NCI-H1694 treated with DMSO at 0.1 percent for 48 hours (cell line): Measurements from ENCODE around the gene UGT1A9.
A peak's percentile ranks its signal among the peaks of the same experiment; 100 is the strongest.

ENCODE experiments used
- DNase-seq: peaks from one replicate; lab custom pipeline; 2025; lab: John Stamatoyannopoulos, UW

The UGT1A9 gene

DNA sequence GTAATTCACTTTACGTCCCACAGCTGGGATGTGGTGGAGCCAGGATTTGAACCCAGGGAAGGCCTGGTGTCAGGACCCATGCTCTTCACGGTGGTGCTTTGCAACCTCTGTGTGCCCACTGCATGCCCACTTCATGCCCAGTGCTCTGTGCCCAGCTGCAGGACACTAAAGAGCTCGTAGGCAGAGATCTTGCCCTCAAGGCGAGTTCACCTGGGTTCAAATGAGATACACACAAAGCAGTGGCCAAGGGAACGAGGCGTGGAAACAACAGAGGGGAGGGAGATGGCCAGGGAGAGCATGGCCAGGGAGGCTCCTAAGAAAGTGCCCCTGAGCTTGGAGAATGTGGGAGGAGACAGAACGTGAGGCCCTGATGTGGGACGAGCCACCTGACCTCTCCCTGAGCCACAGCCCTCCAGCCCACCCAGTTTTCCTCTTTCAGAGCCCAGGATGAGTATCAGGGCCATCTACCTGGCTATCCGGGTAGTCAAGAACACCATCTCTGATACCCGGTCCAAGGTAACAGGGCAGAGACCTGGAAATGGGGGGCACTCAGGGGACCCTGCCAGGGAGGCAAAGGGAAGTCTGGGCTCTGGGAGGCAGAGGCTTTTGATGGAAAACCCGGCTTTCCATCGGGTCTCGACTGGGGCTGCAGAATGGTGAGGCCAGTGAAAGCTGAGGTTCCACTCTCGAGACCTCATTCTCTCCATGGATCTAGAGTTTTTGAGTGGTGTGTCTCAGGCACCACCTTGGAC, 126.8 kb downstream of the UGT1A9 start:
- no peak for DNase-seq

DNA sequence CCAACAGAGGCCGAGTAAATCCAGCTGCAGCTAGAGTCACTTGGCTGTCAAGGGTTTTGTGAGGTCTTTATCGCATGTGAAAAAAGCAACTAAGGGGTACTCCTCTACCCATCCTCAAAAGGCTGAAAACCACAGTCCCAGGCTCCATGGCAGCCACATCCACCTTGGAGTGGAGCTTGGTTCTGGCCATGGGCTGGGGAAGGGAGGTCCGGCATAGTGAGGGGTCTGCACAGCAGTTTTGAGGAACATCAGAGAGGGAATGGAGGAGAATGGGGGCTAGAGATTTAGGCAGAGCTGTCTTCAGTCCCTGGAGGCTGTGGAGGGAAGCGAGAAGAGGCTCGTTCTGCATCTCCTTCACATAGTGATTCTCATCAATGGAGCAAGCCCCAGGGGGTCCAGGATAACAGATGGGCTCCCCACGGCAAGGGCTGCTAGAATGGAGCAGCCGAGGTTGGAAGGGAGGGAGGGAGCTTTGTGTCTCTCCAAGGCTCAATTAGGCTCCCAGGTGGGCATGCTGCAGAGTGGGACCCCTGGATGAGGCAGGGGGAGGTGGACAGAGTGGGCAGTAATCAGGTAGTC, 127.5 kb downstream of the UGT1A9 start:
- DNase-seq: no peak

DNA sequence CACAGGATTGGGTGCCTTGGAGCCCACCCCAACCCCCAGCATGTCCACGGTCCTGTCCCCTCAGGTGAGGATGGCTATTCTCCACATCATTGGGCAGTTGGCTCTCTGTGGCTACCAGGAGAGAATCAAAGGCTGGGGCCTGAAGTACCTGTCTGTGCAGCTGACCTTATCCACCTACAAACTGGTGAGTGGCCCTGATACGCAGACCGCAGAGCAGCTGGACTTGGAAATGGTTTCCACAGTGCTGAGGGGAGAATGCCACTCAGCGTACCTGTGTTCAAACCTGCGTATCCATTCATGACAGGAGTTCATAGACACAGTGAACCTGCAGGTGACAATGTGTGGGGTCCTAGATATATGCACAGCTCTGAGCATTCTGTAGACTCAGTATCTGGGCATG, 128.0 kb downstream of the UGT1A9 start:
- no peak for DNase-seq

DNA sequence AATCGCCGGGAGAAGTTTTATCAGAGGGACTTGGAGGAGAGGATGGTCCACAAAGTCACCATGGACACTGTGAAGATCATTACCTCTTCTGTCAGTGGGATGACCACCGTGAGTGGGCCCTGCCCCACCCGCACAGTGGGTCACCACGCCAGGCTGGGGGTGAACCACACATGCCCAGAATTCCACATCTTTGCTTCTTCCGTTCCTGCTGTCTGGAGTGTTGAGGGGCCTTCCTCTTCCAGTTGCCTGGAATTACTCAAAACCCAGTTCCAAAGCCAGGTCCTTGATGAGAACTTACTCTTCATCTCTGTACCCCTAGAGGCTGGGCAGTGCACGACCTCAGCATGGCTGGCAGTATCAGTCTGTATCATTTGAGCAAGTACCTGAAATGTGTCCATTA, 128.5 kb downstream of the UGT1A9 start:
- DNase-seq: no peak

DNA sequence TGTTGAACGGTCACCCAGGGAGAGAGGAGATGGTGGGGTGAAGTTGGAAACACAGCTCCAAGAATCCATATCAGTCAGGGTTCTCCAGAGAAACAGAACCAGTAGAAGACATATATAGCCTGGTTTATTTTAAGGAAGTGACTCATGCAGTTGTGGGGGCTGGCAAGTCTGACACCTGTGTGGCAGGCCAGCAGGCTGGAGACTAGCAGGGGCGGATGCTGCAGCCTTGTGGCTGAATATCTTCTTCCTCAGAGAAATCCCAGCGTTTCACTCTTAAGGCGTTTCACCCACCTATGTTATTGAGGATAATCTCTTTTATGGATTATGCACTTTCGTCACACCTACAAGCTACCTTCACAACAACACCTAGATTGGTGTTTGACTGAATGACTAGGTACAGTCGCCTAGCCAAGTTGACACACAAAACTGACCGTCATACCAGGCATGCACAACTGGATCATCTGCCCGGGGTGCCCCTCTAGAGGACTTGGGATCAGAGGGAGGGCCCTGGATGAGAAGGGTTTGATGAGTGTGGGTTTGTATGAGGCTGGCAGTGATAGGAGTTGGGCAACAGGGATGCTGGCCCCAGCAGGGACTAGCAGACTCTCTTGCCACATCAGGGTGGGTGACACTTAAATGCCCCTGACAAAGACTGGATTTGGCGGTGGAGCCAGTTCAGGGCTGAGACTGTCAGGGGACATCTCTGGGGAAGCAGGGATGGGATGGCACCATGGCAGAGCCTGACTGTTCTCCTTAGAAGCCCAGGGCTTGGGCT, 129.8 kb downstream of the UGT1A9 start:
- no peak for DNase-seq

DNA sequence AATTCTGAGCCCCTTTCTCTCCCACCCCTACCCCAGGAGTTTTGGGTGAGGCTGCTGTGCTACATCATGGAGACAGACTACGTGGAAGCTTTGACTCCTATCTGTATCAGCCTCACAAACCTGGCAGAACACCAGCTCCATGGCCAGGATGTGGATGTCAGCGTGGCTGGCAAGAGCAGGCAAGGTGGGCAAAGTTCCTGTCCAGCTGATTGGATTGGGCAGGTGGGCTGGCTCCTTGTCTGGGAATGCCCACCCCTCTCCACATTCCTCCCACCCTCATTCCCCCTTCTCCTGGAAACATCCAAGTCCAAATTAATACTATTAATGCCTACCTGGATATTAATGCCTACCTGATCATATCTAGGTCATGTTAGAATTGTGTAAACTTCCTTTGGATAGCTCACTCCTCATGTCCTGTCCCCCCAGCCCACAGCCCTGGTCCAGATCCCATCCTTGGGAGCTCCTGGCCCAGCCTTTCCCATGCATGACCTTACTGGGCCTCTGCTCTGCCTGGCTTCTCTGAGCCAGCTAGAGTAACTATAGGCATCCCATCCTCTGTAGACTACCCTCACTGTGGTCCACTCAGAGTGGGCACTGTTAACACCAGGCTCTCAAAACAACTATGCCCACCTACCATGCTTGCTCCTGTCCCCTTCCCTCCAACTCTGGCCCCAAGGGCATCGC, 130.6 kb downstream of the UGT1A9 start:
- DNase-seq: no peak

DNA sequence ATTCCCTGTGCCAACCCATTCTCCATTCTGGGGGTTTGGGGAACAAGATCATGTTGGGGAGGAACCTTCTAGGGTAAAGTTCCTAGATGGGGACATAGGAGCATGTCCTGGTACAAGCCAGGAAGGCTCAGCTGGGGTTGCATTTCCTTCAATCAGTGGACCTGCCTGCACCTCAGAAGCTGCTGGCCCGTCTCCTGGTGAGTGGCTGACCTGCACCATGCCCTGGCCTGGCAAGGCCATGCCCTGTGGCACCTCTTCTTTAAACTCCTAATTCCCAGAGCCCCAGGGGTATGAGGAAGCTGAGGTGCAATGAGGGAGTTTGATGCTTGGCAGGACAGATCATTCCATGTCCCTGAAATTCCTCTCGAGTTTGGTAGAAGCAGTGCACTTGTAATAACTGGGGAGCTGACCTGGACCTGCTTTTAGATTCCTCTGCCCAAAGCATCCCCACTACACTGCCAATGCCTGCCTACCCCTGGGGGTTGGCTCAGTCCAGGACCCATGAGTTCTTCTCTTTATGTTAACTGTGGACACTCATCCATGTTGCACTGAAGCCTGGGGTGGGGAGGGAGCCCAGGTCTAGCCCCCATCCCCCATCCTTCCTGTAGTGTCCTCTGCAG, 131.7 kb downstream of the UGT1A9 start:
- DNase-seq: no peak

DNA sequence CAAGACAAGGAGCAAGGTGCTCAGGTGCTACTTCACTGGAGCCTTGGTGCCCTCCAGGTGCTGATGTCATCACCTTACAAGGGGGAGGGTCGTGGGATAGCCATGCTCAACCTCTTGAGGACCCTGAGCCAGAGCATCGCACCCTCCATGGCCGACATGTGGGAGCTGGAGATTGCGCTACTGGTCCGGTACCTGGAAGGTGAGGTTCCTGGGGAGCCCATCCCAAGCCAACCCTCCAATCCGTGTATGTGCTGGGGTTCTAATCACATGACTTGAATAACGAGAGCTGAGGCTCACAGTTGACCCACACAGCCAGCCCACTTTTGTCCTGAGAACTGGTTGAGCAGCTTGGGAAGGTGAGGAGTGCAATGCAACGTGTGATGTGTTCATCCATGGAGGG, 132.3 kb downstream of the UGT1A9 start:
- no peak for DNase-seq

DNA sequence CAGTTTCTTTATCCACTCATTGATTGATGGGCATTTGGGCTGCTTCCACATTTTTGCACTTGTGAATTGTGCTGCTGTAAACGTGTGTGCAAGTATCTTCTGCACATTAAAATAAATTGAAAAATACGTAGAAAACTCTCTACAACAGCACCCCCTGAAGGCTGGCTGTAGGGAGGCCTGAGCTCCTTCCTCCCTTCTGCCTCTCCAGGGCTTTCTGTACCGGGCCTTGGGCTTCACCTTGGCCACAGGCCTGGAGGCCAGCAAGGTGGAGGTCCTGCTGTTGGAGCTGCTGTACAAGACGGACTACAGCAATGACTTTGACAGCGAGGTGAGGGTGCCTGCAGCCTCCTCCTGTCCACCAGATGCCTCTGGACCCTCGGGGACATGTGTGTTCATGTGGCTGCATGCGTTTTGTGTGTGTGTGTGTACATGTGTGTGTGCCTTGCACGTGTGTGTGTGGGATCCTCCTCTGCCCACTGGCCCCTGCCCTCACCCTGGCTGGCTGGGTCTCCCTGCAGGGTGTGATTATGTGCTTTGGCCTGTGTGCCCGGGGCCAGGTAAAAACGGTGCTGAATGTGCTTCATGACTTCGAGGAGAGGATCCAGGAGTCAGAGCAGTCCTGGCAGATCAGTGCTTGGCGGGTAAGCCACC, 135.6 kb downstream of the UGT1A9 start:
- no peak for DNase-seq

DNA sequence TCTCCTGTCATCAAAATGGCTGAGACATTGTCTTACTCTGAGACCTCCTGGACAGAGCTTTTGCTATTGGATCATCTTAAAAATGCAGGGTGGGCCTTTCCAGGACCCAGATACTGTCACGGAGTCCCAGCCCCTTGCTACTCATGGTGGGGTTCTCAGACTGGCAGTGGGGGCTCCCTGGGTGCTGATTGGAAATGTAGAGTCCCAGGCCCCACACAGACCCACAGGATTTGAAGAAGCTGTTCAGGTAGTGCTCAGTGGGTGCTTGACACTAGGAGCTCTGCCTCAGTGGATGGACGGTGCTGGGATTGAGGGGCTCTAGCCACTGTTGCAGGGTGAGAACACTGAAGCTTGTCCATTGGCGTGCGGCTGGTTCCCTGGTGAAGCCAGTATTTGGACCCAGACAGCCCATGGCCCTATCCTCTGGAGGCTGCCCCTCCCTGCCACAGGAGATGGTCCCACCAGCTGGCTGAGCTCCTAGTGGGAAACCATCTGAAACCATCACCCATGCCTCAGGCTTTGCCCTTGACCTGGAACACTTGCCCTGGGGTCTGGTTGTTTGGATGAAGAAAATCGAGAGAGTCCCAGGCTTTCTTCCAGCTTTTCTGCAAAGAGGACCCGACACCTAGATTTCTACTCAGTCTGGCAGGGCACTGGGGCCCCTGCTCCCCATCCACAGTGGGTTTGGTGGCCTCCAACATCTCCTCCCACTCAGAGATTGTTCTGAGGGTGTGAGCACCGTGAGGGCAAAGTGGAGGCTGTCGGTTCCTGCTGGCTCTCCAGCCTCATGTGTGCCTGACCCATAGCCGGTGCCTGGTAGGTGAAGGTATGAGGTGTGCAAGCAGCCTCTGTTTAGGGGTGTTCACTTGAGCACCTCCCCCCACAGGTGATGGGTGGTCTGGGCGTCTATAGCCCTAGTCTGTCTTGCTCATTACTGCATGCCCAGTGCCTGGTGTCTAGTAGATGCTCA, 136.6 kb downstream of the UGT1A9 start:
- DNase-seq: no peak

DNA sequence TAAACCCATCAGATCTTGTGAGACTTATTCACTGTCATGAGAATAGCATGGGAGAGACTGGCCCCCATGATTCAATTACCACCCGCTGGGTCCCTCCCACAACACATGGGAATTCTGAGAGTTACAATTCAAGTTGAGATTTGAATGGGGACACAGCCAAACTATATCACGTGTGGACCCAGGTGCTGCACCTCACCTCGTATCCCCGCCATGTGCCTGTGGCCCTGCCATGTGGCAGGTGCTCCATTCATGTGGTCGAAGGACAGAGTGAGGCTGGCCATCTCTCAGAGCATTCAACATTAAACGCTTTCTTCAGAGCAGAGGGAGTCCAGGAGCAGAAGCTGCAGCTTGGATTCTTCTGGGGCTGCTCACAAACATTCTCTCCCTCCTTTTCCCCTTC, 138.7 kb downstream of the UGT1A9 start:
- DNase-seq: no peak

DNA sequence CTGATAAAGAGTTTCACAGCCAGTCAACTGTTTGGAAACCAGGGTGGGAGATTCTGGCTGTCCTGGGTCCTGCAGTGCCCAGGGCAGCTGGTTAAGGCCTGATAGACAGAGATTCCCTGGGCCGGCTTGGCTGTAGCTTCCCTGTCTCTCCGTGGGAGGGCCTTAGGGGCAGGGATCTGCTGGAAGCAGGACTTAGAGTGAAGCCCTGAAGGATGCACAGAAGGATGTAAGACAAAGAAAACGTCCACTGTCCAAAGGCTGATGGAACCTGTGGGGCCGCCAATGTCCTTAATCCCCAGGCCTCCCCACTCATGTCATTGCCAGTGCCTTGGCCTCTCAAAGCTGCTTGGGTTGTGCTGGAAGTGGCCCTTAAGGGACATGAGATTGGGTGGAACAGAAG, 139.4 kb downstream of the UGT1A9 start:
- DNase-seq: no peak

DNA sequence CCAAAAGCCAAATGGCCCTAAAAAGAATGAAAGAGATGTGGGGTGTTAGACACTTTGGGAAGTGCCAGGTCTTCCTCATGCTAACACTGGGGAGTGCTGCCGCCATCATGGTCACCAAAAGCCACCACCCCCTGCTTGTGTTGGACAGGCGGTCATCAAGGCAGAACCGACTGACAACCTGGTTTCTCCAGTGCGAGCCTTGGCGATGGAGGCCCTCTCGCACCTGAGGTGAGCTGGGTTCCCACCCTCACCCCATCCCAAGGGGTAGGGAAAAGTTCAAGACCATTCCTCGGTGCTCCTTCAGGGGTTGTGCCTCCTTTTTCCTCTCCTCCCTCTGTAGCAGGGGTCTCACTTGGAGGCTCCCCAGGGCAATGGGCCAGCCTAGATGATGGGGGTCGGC, 140.0 kb downstream of the UGT1A9 start:
- DNase-seq: no peak

DNA sequence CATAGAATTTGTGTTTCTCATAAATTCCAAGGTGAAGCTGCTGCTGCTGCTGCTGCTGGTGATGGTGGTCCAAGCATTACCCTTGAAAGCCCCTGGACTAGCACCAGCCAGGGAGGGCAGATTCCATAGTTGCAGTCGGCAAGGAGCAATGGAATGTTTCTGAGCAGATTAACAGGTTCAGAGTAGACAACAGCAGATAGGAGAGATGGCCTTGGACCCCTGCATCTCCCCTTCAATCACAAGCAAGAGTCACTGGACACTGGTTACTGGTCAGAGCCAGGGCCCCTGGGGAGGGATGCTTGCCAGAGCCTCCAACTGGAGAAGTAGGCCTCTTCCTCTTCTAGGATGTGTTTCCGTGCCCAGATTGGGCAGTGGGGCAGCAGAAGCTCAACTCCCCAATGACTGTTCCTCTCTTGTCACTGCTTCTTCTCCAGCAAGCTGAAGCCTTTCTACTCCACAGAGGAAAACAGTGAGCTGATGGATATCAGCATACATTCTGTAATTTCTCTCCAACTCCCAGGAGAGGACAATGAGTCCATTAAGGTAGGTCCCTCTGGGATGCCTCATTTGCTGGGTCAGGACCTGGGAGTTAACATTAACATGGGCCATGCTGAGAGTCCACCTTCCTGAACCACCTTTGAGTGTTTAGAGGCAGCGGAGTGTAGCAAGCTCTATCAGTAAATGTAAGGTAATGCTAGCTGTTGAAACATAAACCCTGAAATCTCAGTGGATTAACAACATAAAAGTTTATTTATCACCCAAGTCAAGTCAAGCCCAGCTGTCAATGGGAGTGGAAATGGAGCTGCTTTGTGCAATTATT, 141.7 kb downstream of the UGT1A9 start:
- DNase-seq: no peak

DNA sequence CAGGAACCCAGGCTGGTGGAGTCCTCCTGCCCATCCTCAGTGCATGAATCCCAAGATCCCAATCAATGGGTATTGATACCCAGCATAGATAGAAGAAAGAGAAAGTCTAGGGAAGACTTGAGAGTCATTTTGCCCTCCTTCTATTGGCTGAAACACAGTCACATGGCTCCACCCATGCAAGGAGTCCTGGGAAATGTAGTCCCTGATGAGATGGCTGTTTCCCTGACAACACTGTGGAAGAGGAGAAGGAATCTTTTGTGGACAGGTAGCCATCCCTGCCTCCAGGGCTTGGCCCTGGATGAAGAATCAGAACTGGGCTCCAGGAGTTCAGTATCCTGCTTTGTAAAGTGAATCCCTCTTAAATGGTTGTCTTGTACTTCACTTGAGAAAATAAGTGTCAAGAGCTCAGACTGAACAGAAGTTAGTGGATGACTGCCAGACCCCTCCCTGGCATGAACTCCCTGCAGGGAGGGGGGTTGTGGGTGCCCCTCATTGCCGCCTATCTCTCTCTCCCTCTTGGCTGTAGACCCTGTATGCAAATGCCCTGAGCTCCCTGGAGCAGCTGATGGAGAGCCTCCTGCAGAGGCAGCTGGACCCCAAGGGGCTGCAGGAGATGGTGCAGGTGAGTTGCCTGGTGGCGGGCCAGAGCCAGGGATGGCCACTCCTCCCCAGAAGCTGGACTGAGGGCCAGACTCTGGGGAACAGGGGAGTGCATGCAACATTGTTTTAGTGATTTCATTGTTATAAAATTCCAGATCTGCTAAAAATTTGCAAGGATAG, 142.5 kb downstream of the UGT1A9 start:
- no peak for DNase-seq

DNA sequence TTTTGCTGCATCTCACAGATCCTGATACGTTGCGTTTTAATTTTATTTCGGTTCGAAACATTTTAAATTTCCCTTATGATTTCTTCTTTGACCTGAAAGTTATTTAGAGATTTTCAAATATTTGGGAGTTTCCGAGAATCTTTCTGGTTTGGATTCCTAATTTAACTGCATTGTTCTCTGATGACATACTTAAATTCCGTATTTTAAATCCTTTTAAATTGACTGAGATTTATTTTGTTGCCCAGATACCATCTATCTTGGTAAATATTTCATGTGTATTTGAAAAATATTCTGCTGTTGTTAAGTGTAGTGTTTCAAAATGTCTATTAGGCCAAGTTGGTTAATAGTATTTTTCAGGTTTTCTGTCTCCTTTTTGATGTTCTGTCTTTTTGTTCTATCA, 144.2 kb downstream of the UGT1A9 start:
- DNase-seq: no peak

DNA sequence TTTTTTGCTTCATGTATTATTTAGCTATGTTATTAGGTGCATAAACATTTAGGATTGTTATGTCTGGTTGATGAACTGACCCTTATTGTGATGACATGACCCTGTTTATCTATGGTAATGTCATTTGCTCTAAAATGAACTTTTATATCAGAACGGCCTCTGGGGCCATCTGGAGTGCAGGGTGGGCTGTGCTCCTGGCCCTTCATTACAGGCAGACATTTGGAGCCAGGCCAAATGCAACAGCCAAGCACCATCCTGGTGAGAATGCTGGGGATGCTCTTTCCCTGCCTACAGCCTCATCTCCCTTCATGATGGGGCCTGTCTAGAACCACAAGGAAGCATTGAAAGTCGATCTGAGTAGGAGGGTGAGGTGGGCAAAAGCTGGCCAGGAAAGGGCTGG, 144.6 kb downstream of the UGT1A9 start:
- DNase-seq: peak; percentile 70

DNA sequence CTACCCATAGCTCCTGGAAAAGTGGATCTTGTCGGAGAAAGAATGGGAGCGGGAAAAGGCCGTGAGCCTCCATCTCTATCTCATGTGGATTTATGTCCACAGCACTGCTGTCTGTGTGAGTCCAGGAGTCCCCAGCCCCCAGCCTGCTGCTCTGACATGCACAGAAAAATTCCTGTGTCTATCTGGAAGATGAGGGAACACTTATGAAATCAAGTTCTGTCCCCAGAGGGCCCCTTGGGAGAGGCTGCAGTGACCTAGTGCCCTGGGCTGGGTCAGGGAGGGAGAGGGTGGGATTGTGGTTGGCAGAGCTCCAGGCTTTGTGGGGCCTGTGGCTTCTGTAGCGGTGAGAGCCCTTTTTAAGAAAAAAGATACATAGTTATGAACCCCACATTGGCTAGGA, 145.1 kb downstream of the UGT1A9 start:
- no peak for DNase-seq

DNA sequence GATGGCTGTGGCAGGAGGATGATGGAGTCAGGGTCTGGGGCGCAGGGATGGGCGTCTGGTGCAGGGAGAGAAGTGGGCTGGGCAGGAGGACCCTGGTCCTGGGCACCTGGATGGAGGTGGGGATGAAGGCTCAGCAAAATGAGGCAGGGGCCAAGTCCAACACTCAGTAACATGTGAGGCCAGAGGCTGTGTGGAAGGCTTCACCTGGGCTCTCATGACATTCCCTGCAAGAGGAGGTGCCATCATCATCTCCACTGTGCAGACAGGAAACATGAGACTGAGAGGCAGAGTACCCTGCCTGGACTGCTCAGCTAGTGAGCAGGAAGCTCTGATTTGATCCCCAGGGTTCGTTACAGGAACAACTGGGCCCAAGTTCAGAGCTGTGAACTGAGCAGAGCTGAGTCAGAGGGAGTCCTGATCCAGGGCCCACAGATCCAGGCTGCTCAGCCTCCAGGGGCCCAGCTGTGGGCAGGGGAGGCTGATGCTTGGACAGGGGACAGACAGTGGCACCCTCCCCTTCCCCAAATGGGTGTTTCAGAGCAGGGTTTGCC, 145.7 kb downstream of the UGT1A9 start:
- no peak for DNase-seq
